Jurkat, Clone E6-1 (cell line): Measurements from ENCODE around the gene DDAH2.
"Not testable (repeated sequence)": the region's sequence is repeated elsewhere in the genome, so short reads cannot be mapped to it uniquely, and the experiment has no call there.

ENCODE experiments used
- DNase-seq: peaks from one replicate; pipeline ENCODE4 v3.0.0-alpha.2; 2011; ENCODE audit warnings: low read depth, low spot score
- H3K4me3 ChIP-seq: 2 replicates; pipeline ENCODE4 v1.5.1; 2011; ENCODE audit warnings: mild to moderate bottlenecking, low read length, control low read depth, moderate library complexity

DDAH2 gene

DNA sequence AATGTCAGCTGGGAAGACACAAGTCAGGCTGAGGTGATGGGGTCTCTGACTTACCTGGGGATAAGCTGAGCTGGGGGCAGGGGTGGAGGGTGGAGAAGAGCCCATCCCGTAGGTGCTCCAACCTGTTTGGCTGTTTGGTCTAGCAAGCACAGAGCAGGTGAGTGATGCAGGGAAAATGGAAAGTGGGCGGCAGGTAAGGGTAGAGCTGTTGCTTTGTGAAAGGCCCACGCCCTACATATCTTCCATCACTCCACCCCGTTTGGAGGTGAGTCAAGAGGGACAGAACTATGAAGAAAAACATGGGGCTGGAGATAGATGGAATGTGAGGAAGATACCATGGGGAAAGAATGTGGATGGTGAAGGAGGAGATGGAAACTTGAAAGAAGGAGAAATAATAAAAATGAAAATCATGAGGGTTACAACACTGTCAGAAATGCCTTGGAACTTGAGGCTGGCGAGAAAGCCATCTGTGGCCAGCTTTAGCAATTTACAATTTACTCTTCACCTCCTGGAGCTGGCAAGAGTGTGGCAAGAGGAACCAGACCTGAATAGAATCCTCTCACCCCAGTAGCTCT is 8.8 kb downstream of the DDAH2 start:
- no peak overlapping the region for H3K4me3 ChIP-seq
- DNase-seq: no peak

DNA sequence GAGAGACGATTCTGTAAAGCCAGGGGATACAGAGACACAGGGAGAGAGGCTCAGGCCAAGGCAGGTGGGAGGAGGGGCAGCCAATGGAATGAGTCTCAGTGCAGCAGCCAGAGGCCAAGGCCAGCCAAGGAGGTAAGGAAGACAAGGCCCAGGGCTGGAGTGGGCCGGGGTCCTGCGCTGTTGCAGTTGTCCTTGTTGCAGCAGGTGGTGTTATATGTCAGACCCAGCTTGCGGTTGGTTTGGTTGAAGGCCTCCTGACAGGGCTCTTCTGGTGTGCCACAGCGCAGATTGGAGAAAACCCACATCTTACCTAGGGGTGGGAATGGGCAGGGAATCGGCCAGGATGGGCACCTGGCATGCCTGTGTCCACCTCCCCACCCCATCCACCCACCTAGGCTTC is 10.1 kb downstream of the DDAH2 start:
- DNase-seq: no peak
- no peak overlapping the region for H3K4me3 ChIP-seq

DNA sequence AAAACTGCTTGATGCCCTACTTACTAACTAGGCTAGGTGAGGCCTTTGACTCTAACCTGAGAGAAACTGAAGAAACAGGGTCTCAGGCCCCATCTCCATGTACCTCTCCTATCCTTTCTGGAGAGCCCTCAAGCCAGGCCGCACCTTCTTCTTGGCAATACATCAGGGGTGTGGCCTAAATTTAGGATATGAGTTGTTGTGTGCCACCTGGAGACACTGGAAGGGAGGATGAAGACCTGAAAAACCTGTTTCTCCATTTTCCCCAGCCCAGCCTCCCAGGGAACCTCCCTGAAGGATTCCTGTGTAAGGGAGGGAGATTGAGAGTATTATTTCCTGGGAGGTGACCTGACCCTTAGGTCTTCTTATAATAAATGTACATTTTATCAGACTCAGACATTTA is 10.8 kb downstream of the DDAH2 start:
- DNase-seq: no peak
- no peak overlapping the region for H3K4me3 ChIP-seq

GRCh38 chr6:31717499-31718222 is 11.4 kb downstream of the DDAH2 start:
- no peak for DNase-seq
- H3K4me3 ChIP-seq: no peak overlapping the region

- no peak for DNase-seq
- H3K4me3 ChIP-seq: no peak within 1 kb of the TSS
Observed at GRCh38 chr6:31715022-31715958, 13.8 kb downstream of the DDAH2 start, which contains the start of gene LY6G6D. Gene LY6G6D, plus strand, starts transcription at chr6:31715348. Its CDS starts 8 bp downstream, at chr6:31715356.

- no peak for DNase-seq
- H3K4me3 ChIP-seq: no peak overlapping the region
Observed at GRCh38 chr6:31713991-31714684, 15.0 kb downstream of the DDAH2 start.

DNA sequence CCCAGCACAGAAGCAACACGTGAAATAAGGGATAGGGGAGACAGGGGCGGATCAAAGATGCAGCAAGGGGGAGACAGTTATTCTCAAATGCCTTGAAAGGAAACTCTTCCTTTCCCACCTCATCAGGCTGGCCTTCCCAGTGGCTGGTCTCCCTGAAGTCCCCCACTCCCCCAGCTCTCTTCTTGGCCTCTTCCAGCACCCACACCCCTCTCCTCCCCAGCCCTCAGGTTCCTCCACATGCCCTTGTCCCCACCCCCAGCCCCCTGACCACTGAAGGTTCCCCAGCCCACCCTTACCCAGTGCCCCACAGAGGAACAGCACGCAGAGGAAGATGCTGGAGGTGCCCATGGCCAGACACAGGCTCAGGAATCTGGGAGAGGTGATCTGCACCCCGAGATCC is 15.6 kb downstream of the DDAH2 start:
- no peak overlapping the region for H3K4me3 ChIP-seq
- no peak for DNase-seq

DNA sequence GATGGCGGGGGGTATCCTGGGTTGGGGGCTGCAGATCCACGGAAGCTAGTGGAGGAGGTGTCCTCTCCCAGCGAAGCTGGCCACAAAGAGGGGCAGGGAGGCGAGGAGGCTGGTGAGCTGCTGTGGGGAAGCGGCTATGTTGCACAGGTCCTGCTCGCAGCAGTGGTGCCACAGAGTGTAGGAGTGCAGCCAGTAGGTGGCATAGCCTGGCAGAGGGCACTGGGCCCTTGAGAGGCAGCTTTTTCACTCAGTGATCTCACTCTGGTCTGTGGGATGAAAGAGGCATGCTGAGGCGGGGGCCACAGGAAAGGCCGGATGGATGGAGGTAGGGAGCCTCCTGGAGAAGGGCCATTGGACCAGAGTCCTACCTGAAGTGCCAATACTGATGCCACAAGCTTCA is 16.8 kb downstream of the DDAH2 start:
- DNase-seq: peak; percentile 40

DNA sequence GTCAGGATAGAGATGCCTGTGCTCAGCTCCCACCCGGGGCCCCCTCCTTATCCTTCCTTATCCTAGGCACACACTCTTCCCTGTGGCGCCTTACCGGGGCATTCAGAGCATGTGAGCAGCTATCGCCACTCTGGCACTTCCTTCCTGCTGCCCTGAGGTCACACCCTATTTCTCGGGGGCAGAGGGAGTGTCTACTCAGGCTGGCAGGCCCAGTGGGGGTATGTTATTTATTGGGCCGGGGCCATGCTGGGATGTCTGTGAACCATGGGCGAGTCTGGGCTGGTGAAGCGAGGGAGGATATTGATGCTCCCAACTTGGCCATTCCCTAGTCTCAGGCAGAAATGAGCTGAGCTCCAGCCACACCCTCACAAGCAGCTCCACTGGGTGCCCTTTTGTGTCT is 17.9 kb downstream of the DDAH2 start:
- DNase-seq: no peak

More for the DNA sequence above, 16.8 kb downstream of the DDAH2 start:
- H3K4me3 ChIP-seq: no peak overlapping the region

DNA sequence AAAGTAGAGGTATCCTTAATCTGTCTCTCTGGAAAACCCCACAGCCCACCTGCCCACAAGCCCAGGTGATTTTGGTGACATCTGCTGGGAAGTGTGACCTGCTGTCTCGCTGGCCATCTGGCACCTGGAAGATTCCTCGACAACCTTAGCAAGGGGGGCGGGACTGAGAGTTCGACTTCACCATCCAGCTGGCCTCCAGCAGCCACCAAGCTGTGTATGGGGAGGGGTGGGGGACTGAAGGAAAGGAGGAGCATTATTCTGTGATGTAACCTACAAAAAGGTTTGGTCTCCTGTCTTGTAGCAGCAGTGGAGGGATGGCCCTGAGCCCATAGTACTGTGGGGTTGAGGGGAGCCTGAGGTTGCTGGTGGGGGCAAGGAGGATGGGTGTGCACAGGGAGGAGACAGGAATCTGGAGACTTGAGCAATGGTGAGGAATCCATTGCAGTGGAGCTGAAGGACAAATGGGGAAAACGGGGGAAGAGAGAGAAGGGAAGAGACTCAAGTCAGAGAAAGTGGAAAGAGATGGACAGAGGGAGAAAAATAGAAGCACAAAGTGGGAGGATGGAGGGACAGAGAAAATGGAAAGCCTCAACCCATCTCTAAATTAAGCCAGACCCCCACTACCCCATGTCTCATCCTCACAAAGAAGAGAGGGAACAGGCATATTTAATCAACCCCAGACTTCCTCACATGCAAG is 18.4 kb downstream of the DDAH2 start:
- no peak overlapping the region for H3K4me3 ChIP-seq
- no peak for DNase-seq

More for the DNA sequence above, 17.9 kb downstream of the DDAH2 start:
- H3K4me3 ChIP-seq: no peak overlapping the region

- not testable (repeated sequence) for DNase-seq, H3K4me3 ChIP-seq
Observed at GRCh38 chr6:31709157-31709556, 19.9 kb downstream of the DDAH2 start.

DNA sequence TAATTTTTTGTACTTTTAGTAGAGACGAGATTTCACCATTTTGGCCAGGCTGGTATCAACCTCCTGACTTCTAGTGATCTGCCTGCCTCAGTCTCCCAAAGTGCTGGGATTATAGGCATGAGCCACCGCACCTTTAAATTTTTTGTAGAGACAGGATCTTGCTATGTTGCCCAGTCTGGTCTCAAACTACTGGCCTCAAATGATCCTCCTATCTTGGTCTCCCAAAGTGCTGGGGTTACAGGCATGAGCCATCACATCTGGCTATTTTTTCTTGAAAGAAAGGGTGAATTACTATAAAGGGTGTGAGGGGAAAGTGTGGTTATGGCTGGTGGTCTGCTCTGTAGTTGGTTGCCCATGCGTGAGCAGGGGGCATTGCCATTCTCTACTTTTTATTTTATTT is 20.9 kb downstream of the DDAH2 start:
- no peak for DNase-seq
- H3K4me3 ChIP-seq: no peak overlapping the region

DNA sequence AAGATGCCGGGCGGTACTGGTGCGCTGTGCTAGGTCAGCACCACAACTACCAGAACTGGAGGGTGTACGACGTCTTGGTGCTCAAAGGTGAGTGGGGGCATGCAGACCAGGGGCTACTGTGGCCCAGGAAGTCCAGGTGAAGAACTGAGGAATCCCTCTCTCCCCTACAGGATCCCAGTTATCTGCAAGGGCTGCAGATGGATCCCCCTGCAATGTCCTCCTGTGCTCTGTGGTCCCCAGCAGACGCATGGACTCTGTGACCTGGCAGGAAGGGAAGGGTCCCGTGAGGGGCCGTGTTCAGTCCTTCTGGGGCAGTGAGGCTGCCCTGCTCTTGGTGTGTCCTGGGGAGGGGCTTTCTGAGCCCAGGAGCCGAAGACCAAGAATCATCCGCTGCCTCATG is 21.4 kb downstream of the DDAH2 start:
- no peak for DNase-seq
- H3K4me3 ChIP-seq: no peak overlapping the region

- no peak within 1 kb of the TSS for H3K4me3 ChIP-seq
- DNase-seq: no peak
Observed at GRCh38 chr6:31706599-31706998, 22.5 kb downstream of the DDAH2 start, which contains the start of gene LY6G6F. Gene LY6G6F, plus strand, starts transcription at chr6:31706866. Its CDS starts 41 bp downstream, at chr6:31706907.

DNA sequence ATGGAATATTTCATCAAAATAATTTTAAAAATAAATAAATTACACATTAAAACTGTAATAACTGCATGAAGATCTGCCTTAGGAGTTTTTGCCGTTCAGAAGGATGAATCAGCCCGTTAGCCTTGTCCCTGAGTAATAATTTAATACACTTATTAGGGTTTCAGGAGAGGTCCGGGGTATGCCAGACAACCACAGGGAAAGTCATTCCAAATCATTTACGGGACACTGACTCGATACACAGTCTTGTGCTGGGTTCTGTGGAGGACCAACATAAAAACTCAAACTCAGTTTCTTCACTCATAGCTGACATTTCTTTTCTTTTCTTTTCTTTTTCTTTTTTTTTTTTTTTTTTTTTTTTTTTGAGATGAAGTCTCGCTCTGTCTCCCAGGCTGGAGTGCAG is 23.2 kb downstream of the DDAH2 start:
- no peak overlapping the region for H3K4me3 ChIP-seq
- no peak for DNase-seq

GRCh38 chr6:31702819-31703716 is 26.0 kb downstream of the DDAH2 start, which contains the start of gene ABHD16A:
Gene ABHD16A, minus strand, starts transcription at chr6:31703324. Its CDS starts 43 bp downstream, at chr6:31703281.
- H3K4me3 ChIP-seq: peak within 1 kb of the TSS; percentile 77
- DNase-seq: peak; percentile 98

DNA sequence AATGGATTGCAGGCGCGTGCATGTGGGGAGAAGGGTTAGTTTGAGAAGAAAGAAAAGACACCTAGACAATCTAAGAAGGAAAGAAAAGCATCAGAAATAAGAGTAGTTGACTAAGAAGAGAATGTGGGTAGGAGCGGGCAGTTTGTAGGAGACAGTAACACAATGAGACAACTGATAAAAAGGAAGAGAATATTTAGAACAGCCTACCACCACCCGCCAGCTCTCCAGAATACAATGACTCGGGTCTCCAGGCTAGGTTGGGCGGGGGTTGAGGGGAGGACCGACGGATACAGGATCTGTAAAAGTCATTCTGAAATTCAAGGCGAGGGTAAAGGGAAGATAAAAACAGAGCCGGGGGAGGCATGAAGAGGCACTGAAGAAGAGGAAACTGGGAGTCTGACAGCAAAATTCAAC is 26.7 kb downstream of the DDAH2 start:
- peak overlapping the region; percentile 77 for H3K4me3 ChIP-seq
- no peak for DNase-seq
